ENCODE data around the gene RAI1.

Gene RAI1

GRCh38 chr17:17817552-17817947 is 136.3 kb downstream of the RAI1 start:
- no peak for DNase-seq (ENCODE audit: low spot score)

DNA sequence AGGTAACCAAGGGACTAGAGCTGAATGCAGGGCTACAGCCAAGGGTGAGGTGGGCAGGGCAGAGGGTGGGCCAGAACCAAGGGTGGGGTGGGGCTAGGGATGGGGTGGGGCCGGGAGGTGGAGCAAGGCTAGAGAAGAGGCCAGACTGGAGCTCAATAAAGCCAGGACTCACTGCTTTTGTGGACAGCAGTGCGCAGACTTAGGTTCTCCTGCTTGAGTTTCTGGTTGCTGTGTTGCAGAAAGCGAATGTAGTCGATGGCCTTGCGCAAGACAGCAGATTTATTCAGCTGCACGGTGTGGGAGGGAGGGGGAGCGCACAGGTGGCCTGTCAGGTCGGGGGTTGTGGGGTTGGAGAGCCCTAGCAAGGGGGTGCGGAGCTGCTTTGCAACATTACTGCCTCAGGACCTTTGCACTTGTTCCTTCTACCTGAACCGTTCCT is 136.8 kb downstream of the RAI1 start:
- no peak for DNase-seq (ENCODE audit: low spot score)

- DNase-seq (ENCODE audit: low spot score): no peak
Observed at GRCh38 chr17:17819111-17819510, 137.9 kb downstream of the RAI1 start.

- DNase-seq (ENCODE audit: low spot score): peak; percentile 82
Observed at GRCh38 chr17:17819561-17819995, 138.3 kb downstream of the RAI1 start.

- no peak for DNase-seq (ENCODE audit: low spot score)
Observed at GRCh38 chr17:17820046-17820445, 138.8 kb downstream of the RAI1 start.

- no peak for DNase-seq (ENCODE audit: low spot score)
Observed at GRCh38 chr17:17820463-17821158, 139.4 kb downstream of the RAI1 start.

- DNase-seq (ENCODE audit: low spot score): no peak
Observed at GRCh38 chr17:17822189-17822588, 140.9 kb downstream of the RAI1 start.

- no peak for DNase-seq (ENCODE audit: low spot score)
Observed at GRCh38 chr17:17822616-17823015, 141.4 kb downstream of the RAI1 start.

DNA sequence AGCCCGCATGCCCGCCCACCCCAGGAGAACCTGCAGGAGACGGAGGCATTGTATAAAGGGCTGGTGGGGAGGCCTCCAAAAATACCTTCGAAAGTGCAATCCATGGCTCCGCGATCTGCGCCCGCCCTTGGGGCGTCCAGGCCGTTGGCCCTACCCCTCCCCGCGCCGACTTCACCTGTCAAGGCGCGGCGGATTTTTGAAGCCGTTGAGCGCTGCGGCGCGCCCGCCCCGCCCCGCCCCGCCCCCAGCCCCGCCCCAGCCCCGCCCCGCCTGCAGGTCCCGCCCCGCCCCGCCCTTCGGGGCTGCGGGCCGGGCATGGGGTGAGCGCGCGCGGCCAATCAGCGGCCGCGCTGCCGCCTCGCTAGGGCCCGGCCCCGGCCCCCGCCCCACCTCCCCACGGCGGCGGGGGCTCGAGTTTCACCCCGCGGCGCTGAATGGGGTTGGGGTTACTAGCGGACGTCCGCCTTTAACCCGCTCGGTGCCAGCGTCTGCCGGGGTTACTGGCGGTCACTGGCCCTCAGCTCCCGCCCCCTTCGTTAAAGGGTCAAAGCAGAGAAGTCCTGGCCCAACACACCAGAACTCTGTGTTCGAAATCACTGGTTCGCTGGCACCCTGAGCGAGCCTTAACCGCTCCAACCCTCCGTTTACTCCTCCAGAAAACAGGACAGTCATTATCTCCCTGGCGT is 142.3 kb downstream of the RAI1 start:
- DNase-seq (ENCODE audit: low spot score): peak; percentile 66

- no peak for DNase-seq (ENCODE audit: low spot score)
Observed at GRCh38 chr17:17824119-17824782, 143.0 kb downstream of the RAI1 start.

DNA sequence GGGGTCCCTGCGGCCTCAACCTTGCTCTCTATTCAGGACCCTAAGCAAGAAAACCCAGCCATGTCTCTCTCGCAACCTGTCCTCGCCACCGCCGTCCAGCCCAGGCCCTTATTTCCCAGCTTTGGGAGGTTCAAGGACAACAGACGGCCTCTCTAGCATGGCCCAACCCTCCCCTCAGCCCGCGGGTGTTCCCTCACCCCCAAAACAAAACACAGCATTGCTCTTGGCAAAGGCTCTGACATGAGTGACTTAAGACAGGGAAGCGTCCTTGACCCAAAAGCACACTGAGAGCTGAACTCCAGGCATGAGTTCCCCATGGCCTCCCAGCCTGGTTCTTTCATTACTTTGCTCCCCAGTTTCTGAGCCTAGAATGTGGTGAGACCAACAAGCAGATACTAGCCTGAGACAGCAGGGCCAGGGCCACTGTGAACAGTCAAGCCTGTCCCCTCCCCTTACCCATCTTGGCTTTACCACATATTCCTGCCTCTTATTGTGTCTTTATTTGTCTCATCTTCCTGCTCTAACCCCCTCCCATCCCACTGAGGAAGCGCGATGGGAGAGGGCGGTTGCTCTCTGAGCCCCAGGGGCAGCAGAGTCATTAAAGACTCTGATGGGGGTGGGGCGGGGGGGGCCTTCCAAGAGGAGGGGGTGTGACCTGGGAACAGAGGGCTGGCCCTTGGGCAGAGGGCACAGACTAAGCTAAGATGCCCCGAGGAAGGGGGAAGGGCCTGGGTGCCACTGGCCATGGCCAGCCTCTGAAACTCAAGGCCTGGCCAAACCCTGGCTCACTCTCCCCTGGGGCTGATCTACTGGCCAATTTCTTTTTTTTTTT is 143.7 kb downstream of the RAI1 start:
- DNase-seq (ENCODE audit: low spot score): no peak

GRCh38 chr17:17826342-17826713 is 145.1 kb downstream of the RAI1 start:
- no peak for DNase-seq (ENCODE audit: low spot score)

- no peak for DNase-seq (ENCODE audit: low spot score)
Observed at GRCh38 chr17:17826942-17827785, 145.9 kb downstream of the RAI1 start.

DNA sequence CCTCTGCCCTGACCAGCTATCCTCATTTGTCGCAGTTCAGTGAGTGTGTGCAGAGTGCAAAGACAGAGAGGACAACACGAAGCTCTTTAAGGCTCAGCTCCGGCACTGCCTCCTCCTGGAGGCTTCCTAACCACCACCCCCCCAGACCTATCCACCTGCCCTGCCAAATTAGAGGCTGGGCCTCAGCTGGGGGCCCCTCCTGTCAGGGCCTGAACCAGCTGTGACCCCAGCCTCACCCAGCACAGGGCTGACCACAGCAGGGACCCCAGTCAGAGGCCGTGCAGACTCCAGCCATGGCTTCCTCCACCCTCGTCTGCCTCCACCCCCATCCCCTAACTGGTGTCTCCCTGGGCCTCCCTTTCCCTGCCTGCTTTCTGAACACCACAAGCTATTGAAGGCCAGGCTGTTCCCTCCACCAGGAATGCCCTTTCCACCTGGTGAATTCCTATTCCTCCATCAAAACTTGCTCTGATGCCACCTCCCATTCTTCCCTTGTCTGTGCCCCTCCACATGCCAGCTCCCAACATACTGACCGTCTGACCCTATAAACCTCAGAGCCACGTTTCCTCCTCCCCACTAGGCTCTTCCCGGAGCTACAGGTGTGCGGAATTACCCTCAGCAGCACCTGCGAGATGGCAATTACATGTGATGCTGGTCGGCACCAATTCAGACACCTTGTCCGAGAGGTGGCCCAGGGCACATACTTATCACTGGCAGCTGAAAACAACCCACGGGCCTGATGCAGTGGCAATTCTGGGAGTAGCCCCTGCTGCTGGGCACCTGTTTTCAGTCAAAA is 146.8 kb downstream of the RAI1 start:
- DNase-seq (ENCODE audit: low spot score): no peak

DNA sequence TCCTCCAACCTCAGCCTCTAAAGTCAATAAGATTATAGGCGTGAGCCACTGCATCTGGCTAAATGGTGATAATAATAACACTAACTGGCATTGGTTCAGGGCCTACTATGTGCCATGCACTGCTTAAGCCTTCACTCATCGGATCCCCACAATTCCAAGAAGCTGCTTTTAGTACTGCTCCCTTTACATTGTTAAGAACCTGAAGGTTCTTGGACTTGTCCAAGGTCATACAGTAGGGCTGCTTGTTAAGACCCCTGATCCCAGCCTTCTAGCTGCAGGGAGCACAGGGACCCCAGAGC is 149.0 kb downstream of the RAI1 start:
- DNase-seq (ENCODE audit: low spot score): no peak

DNA sequence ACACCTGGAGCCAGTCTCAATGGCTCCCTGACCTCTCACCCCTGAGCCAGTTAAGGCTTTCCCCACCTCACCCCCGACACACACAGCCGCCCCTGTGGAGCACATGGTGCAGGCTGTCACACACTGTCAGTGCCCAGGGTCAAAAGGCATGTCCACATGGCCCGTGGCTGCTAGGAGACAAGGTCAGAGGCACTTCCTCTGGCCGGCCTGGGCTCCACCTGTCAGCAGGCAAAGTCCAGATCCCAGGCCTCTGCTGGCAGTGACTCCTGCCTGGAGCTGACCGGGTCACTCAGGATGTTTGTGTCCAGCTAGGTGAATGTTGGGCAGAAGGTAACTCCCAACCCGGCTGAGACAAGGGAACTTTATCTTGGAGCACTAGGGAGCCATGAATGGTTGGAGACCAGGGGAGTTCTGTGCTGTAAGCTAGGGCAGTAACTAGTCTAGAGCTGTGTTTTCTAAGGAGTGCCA is 149.5 kb downstream of the RAI1 start:
- no peak for DNase-seq (ENCODE audit: low spot score)

DNA sequence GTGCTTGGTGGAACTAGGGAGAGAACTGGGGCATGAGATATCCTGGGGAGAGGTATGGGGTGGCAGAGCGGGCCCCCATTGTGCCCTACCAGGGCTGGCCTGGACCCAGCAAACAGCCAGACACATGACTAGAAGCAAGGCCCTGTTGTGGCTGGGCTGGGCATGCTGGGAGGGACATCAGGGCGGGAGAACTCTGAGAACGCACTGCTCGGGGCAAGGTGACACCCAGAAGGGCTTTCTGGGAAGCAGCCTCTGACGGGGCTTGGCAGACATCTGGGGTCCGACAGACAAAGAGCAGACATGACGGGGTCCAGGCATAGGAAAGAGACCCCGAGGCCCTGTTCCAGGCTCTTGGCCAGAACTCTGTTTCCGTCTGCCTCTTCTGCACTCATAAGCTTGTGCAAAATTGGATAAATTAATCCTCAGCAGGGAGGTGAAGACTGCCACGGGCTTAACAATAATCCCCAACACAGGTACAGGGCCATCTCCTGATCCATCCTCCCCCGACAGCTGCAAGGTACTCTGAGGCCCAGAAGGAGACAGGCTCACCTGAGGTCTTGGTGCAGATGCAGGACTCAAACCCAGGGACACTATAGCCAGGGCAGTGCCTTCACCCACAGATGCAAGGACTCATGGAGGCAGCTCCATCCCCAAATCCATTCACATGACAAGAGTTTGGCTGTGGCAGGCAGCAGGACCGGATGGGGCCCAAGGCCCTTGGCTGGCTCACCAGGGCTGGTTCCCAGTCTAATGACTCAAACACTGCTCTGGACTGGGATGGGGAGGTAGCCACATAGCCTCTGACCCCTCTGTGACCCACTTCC is 150.2 kb downstream of the RAI1 start:
- no peak for DNase-seq (ENCODE audit: low spot score)

DNA sequence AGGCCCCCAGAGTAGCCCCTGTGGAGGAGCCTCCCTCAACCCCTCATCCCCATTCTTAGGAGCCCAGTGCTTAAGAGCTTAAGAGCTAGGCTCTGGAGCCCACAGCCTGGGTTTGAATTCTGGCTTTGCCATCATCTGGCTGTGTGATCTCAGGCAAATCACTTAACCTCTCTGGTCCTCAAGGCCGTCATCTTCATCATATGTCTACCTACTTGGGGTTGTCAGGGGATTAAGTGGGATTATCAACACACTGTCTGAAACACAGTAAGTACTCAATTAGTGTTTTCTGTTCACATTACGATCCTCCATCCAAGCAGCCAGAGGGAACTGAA is 150.7 kb downstream of the RAI1 start:
- no peak for DNase-seq (ENCODE audit: low spot score)

GRCh38 chr17:17833658-17834357 is 152.6 kb downstream of the RAI1 start:
- no peak for DNase-seq (ENCODE audit: low spot score)
